Measurements from ENCODE around the gene CPNE6. TPM values are rescaled to one million over a fixed set of nuclear protein-coding genes. Genes with fewer than 3 reads are reported as not detected.

Gene CPNE6
- total and polyA plus RNA-seq, 2 donors (not counting 1 experiment from before 2014, with no cell fraction given) = not detected

DNA sequence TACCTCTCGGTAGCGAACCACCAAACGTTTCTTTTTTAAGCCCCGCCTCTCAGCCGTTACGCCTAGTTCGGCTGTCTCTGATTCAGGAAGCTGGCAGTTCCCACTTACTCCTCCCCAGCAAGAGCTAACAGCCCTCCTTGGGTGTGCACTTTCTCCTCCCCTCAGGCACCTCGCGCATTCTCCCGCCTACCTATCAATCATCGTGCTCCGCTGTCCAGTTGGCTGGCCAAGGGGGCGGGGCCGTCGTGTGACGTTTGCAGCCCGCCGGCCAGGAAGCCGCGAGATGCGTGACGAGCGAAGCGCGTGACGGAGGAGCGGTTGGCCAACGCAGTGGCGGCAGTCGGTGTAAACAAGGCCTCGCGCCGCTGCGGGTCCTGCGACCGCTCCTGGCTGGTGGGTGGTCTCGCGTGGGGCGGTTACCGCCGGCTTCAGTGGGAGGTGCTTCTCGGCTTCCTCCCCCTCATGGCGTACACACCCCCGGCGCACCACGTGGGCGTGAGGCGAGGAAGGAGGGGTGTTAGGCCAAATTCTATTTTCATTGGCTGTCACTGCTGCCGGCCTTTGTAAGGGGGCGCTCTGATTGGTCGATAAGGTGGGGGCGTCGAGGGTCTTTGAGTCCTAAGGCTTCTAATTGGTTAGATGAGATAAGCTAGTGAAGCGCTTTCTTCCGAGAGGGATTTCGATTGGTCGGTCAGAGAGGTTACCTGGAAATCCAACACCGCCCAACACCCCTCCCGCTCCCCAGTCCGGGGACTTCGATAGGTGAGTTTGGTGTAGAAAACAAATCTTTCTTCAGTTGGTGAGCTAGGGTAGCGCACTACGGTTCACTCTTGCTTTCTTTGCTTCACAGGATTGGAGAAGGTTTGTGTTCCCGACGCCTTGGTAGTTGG lies 43.4 kb downstream of the CPNE6 start, which contains the start of the genes DCAF11 and NRL:
Gene DCAF11, plus strand, starts transcription at position 246 of the 890 bp plus-strand sequence. CDS start 818 bp downstream, outside the sequence.
Gene NRL, minus strand, starts transcription at position 418 of the 890 bp plus-strand sequence. CDS start 32,101 bp downstream, outside the sequence.
- Histone ChIP-seq H3K79me2 (ENCODE audit: control insufficient read depth, insufficient read depth, low read length) (peaks cover 45% of the 10 kb centered on the region), H3K27me3 (replicated peaks in 1 of 4; ENCODE audit: control extremely low read depth in 1 of 4, control insufficient read depth in 3 of 4, insufficient read depth in 4 of 4, low read length in 3 of 4) (no peaks in the 10 kb centered on the region), H3K4me1 (ENCODE audit: control insufficient read depth in 2 of 2, insufficient read depth in 2 of 2, low read length in 2 of 2) (peaks cover 17 to 25% of the 10 kb centered on the region in 2 donors), H3K4me3 (ENCODE audit: control extremely low read depth in 1 of 5, extremely low read depth in 1 of 5, insufficient read depth in 1 of 5, low read depth in 2 of 5, low read length in 4 of 5) (peak within 1 kb of the TSS; percentile 88 to 99 (median 97)), H3K4me2 (replicated peaks; ENCODE audit: low read depth, low read length, poor library complexity, severe bottlenecking) (peak within 1 kb of the TSS; percentile 95), H2AFZ (ENCODE audit: insufficient read depth, low read depth, low read length, poor library complexity, severe bottlenecking) (peak within 1 kb of the TSS; percentile 82), H3K36me3 (replicated peaks in 1 of 2; ENCODE audit: control extremely low read depth in 1 of 2, control insufficient read depth in 1 of 2, extremely low read depth in 1 of 2, insufficient read depth in 2 of 2, low read length in 1 of 2) (peaks cover 0 to 32% of the 10 kb centered on the region in 2 experiments), H3K9ac (ENCODE audit: low read length) (peak within 1 kb of the TSS; percentile 98), H3K9me3 (ENCODE audit: control extremely low read depth in 1 of 3, control insufficient read depth in 2 of 3, insufficient read depth in 1 of 3, low read length in 2 of 3) (no peaks in the 10 kb centered on the region), H4K20me1 (ENCODE audit: control insufficient read depth, insufficient read depth, low read length, poor library complexity, severe bottlenecking) (peaks cover 13% of the 10 kb centered on the region), H3K27ac (ENCODE audit: low read length in 2 of 2) (peak within 1 kb of the TSS; percentile 99 to 100)
- intact Hi-C loops (cut with micrococcal nuclease) = loop anchor here (1.0 to 10.0 kb wide), 15 partner anchors 20 to 560 kb away; partner anchors contain the start of genes CHMP4A, EMC9, GMPR2 and IPO4
- ATAC-seq (ENCODE audit: low read depth) = peak; percentile 81
- no peaks in the 10 kb centered on the region for H3K27me3 Mint-ChIP-seq
- under 1% methylated on average over 48 of the region's 65 CpGs for WGBS (ENCODE audit: insufficient coverage)
- TF ChIP-seq EZH2 (IDR thresholded peaks at IDR 0.05; ENCODE audit: borderline replicate concordance, insufficient read depth, low read depth, low read length, poor library complexity, severe bottlenecking) (no peak), CTCF (IDR thresholded peaks at IDR 0.05) (no peak)
- peaks cover 26% of the 10 kb centered on the region for H3K4me1 Mint-ChIP-seq
- H3K9me3 Mint-ChIP-seq (ENCODE audit: insufficient read depth) = no peaks in the 10 kb centered on the region
- POLR2A ChIA-PET = interaction anchor here (0.6 to 2.9 kb wide), 23 partner anchors 8 to 1020 kb away, joined by 3 to 49 read pairs (median 4); partner anchors contain the start of genes ACIN1, CBLN3, CHMP4A and EMC9
- DNase-seq = peak; percentile 100
- CTCF ChIA-PET = interaction anchor here (0.8 to 4.1 kb wide), 27 partner anchors 10 to 317 kb away, joined by 3 to 37 read pairs (median 6); partner anchors contain the start of genes CARMIL3, CIDEB, EMC9 and IPO4
- peak within 1 kb of the TSS; percentile 93 for H3K4me3 Mint-ChIP-seq
- H3K27ac Mint-ChIP-seq = peak within 1 kb of the TSS; percentile 100

All from B cell (primary cell).